ENCODE data around the gene CXCL10. TPM values are rescaled to one million over a fixed set of nuclear protein-coding genes. Genes with fewer than 3 reads are reported as not detected.

Gene CXCL10
- total and polyA plus RNA-seq, 10 of the 15 experiments (the other 5 are each of a cell fraction or from before 2014, with no cell fraction given) = 0.46 to 19.5 (median 2.6) TPM

DNA sequence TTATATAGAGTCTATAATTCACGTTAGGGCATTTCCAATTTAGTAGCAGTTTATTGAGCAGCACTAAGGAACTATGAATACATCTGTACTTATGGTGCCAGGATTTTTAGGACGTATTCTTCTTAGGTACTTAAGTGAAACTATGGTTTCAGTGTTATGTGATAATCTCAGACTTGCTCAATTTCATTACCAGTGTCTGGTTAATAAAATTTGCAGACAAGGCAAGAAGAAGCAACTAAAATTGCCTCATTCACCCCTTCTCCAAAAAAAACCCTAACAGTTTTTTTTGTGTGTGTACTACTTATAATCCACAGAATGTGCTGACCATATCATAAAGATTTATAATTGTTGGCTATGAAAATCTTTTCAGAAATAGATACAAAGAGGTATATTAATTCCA, 6.0 kb upstream of the CXCL10 start (continued):
- TF ChIP-seq SREBF2 (IDR thresholded peaks at IDR 0.05; ENCODE audit: low read length) (no peak), ESRRA (IDR thresholded peaks at IDR 0.05; ENCODE audit: low read length) (no peak)

DNA sequence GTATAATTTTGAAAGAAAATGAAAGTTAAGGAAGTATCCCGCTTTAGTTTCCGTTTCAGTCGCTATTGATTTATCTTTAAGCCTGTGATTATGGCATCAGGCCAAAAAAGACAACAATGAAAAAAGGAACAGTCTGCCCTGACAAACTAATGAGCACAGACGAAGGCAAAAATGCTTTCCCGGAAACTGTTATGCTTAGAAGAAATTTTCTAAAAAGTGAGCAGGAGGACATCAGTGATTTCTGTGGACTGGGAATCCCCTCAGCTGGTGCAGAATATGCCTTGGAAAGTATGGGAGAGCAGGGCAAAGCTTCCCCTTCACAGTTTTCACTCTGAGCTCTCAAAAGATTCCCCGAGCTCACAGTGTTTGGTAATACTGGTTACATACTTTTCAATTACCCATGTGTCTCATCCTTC, 5.1 kb upstream of the CXCL10 start:
- POLR2A ChIA-PET = no interaction called here
- Histone ChIP-seq H2AFZ (ENCODE audit: control insufficient read depth, low read depth, low read length) (no peak overlapping the region), H3K4me1 (ENCODE audit: control insufficient read depth, insufficient read depth, low read length) (peaks cover 2% of the 10 kb centered on the region; the same call in 1 of the 2 replicates), H3K27me3 (replicated peaks in 1 of 2; ENCODE audit: control insufficient read depth in 2 of 2, insufficient read depth in 2 of 2, low read length in 1 of 2) (no peaks in the 10 kb centered on the region; a peak in 1 of 4 replicates), H3K4me2 (ENCODE audit: control insufficient read depth, insufficient read depth) (no peak overlapping the region), H3K9ac (ENCODE audit: control insufficient read depth, insufficient read depth, low read length) (no peak overlapping the region), H3K36me3 (ENCODE audit: control insufficient read depth in 2 of 2, insufficient read depth in 2 of 2, low read length in 1 of 2) (no peaks in the 10 kb centered on the region), H3K4me3 (no peak overlapping the region), H3K79me2 (ENCODE audit: control insufficient read depth, insufficient read depth, low read length) (no peaks in the 10 kb centered on the region), H3K27ac (ENCODE audit: control insufficient read depth, insufficient read depth) (no peak overlapping the region), H3K9me3 (replicated peaks; ENCODE audit: control insufficient read depth, insufficient read depth, low read length) (no peaks in the 10 kb centered on the region), H4K20me1 (ENCODE audit: control insufficient read depth, insufficient read depth) (no peaks in the 10 kb centered on the region)
- CTCF ChIA-PET = no interaction called here
- intact Hi-C loops (cut with micrococcal nuclease; ENCODE audit: unreplicated experiment) (no loop called here), in situ Hi-C loops (cut with MboI) (no loop called here)
- ATAC-seq = no peak
- BruUV-seq (replicated peaks) = no TSS peak
- no peak for FAIRE-seq
- SMC1A ChIA-PET (ENCODE audit: uncharacterized antibody, unreplicated experiment) = interaction anchor here (0.8 to 1.0 kb wide), 2 partner anchors 27 to 33 kb away, joined by 3 read pairs; no protein-coding TSS in a partner anchor
- RAD21 ChIA-PET (ENCODE audit: unreplicated experiment) = no interaction called here
- no peak for DNase-seq (ENCODE audit: low read depth, low spot score)
- WGBS (ENCODE audit: insufficient coverage, insufficient replicate concordance, low lambda C conversion rate, missing lambda C conversion rate) = 8% methylated on average over 6 of the region's 6 CpGs
- TF ChIP-seq RBBP5 (conservative IDR thresholded peaks at IDR 0.05) (no peak), FOS (IDR thresholded peaks at IDR 0.05; ENCODE audit: borderline replicate concordance, extremely low read depth, insufficient read length) (no peak), CHD4 (IDR thresholded peaks at IDR 0.05) (no peak), SUPT20H (IDR thresholded peaks at IDR 0.05; ENCODE audit: borderline replicate concordance, control insufficient read depth, low read depth, low read length) (no peak), BRCA1 (IDR thresholded peaks at IDR 0.05; ENCODE audit: low read depth, low read length) (no peak), CHD1 (IDR thresholded peaks at IDR 0.05; ENCODE audit: low read depth, low read length) (no peak), BMI1 (IDR thresholded peaks at IDR 0.05; ENCODE audit: borderline replicate concordance) (no peak), SIN3A (IDR thresholded peaks at IDR 0.05; ENCODE audit: low read depth, low read length) (no peak), RELA (IDR thresholded peaks at IDR 0.05; ENCODE audit: borderline replicate concordance, partially characterized antibody) (no peak), BCL11A (IDR thresholded peaks at IDR 0.05; ENCODE audit: low read depth, low read length) (no peak)
- TF ChIP-seq, protein P1, sequence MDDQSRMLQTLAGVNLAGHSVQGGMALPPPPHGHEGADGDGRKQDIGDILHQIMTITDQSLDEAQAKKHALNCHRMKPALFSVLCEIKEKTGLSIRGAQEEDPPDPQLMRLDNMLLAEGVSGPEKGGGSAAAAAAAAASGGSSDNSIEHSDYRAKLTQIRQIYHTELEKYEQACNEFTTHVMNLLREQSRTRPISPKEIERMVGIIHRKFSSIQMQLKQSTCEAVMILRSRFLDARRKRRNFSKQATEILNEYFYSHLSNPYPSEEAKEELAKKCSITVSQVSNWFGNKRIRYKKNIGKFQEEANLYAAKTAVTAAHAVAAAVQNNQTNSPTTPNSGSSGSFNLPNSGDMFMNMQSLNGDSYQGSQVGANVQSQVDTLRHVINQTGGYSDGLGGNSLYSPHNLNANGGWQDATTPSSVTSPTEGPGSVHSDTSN (IDR thresholded peaks at IDR 0.05; ENCODE audit: insufficient replicate concordance, low read depth, low read length) = no peak
- TF ChIP-seq, protein P2, sequence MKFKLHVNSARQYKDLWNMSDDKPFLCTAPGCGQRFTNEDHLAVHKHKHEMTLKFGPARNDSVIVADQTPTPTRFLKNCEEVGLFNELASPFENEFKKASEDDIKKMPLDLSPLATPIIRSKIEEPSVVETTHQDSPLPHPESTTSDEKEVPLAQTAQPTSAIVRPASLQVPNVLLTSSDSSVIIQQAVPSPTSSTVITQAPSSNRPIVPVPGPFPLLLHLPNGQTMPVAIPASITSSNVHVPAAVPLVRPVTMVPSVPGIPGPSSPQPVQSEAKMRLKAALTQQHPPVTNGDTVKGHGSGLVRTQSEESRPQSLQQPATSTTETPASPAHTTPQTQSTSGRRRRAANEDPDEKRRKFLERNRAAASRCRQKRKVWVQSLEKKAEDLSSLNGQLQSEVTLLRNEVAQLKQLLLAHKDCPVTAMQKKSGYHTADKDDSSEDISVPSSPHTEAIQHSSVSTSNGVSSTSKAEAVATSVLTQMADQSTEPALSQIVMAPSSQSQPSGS (IDR thresholded peaks at IDR 0.05; ENCODE audit: low read length) = no peak
- TF ChIP-seq, protein P3, sequence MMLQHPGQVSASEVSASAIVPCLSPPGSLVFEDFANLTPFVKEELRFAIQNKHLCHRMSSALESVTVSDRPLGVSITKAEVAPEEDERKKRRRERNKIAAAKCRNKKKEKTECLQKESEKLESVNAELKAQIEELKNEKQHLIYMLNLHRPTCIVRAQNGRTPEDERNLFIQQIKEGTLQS (IDR thresholded peaks at IDR 0.05; ENCODE audit: borderline replicate concordance, extremely low read depth, low read depth, low read length) = no peak
- TF ChIP-seq, protein P4, sequence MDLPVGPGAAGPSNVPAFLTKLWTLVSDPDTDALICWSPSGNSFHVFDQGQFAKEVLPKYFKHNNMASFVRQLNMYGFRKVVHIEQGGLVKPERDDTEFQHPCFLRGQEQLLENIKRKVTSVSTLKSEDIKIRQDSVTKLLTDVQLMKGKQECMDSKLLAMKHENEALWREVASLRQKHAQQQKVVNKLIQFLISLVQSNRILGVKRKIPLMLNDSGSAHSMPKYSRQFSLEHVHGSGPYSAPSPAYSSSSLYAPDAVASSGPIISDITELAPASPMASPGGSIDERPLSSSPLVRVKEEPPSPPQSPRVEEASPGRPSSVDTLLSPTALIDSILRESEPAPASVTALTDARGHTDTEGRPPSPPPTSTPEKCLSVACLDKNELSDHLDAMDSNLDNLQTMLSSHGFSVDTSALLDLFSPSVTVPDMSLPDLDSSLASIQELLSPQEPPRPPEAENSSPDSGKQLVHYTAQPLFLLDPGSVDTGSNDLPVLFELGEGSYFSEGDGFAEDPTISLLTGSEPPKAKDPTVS (IDR thresholded peaks at IDR 0.05; ENCODE audit: low read depth, low read length) = no peak

All from GM12878 (cell line).